Keratinocyte (primary cell): Measurements from ENCODE around the gene IQSEC3. TPM values are rescaled to one million over a fixed set of nuclear protein-coding genes. Genes with fewer than 3 reads are reported as not detected.

Experiments
- DNase-seq: peaks from one replicate; pipeline ENCODE4 v3.0.0-alpha.2; 2011; ENCODE audit warnings: low read depth, missing footprints, low spot score
- FAIRE-seq: peaks from 2 replicates; lab custom pipeline; 2011; peaks lifted over from hg19 to GRCh38; lab: Jason Lieb, UNC
- H2AFZ ChIP-seq: 2 replicates; pipeline ENCODE4 v1.6.0; 2012; ENCODE audit warnings: low read length, control low read depth, inconsistent platforms; ENCODE audit not compliant: control insufficient read depth
- H3K27ac ChIP-seq: 2 replicates; pipeline ENCODE4 v1.5.1; 2011; ENCODE audit warnings: low read length; ENCODE audit not compliant: control insufficient read depth, insufficient read depth
- H3K27me3 ChIP-seq: 3 replicates; pipeline ENCODE4 v1.6.0; 2011; ENCODE audit warnings: low read length; ENCODE audit not compliant: control insufficient read depth, insufficient read depth; ENCODE audit errors: extremely low read depth
- H3K36me3 ChIP-seq, 2 experiments: 2 replicates in 1 of 2; 3 replicates in 1 of 2; pipeline ENCODE4 v1.5.1; 2011; ENCODE audit warnings: low read length in 2 of 2, mild to moderate bottlenecking in 1 of 2; ENCODE audit not compliant: control insufficient read depth in 2 of 2, insufficient read depth in 2 of 2; ENCODE audit errors: extremely low read depth in 1 of 2
- H3K4me1 ChIP-seq: 3 replicates; pipeline ENCODE4 v1.5.1; 2011; ENCODE audit warnings: low read length; ENCODE audit not compliant: control insufficient read depth, insufficient read depth; ENCODE audit errors: extremely low read depth
- H3K4me2 ChIP-seq: 3 replicates; pipeline ENCODE4 v1.6.0; 2011; ENCODE audit warnings: low read depth, low read length; ENCODE audit not compliant: control insufficient read depth, insufficient read depth; ENCODE audit errors: extremely low read depth
- H3K4me3 ChIP-seq, 3 experiments: fragments of 200-600 bp in 1 of 3; sonication (generic) in 1 of 3; 2 replicates in 2 of 3; 3 replicates in 1 of 3; pipeline ENCODE4 v1.5.1; 2011 to 2016; ENCODE audit warnings: low read length in 3 of 3, mild to moderate bottlenecking in 3 of 3, control low read depth in 2 of 3, inconsistent platforms in 1 of 3, low read depth in 1 of 3, mixed read lengths in 1 of 3, mixed run types in 1 of 3, moderate library complexity in 1 of 3; ENCODE audit not compliant: control insufficient read depth in 2 of 3, insufficient read depth in 2 of 3; ENCODE audit errors: extremely low read depth in 1 of 3
- H3K79me2 ChIP-seq: 2 replicates; pipeline ENCODE4 v1.6.0; 2012; ENCODE audit warnings: low read length; ENCODE audit not compliant: control insufficient read depth, insufficient read depth
- H3K9ac ChIP-seq: 3 replicates; pipeline ENCODE4 v1.6.0; 2011; ENCODE audit warnings: low read length; ENCODE audit not compliant: control insufficient read depth, insufficient read depth; ENCODE audit errors: extremely low read depth
- H3K9me1 ChIP-seq: 3 replicates; pipeline ENCODE4 v1.6.0; 2011; ENCODE audit warnings: low read length; ENCODE audit not compliant: control insufficient read depth, insufficient read depth; ENCODE audit errors: extremely low read depth
- H3K9me3 ChIP-seq: 2 replicates; pipeline ENCODE4 v1.5.1; 2012; ENCODE audit warnings: low read depth, low read length; ENCODE audit not compliant: control insufficient read depth
- H4K20me1 ChIP-seq: 3 replicates; pipeline ENCODE4 v1.6.0; 2011; ENCODE audit warnings: low read length; ENCODE audit not compliant: control insufficient read depth, insufficient read depth; ENCODE audit errors: extremely low read depth
- EZH2 ChIP-seq: IDR thresholded peaks from one replicate; pipeline ENCODE4 v1.6.1; 2012; ENCODE audit warnings: inconsistent platforms, mild to moderate bottlenecking, low read length, moderate library complexity
- dilution Hi-C: fragments of 300-500 bp; cut with MboI; formaldehyde crosslinking; loops from one replicate; pipeline ENCODE4 v1.7.0; 2020; ENCODE audit warnings: low sequenced_read_pairs; ENCODE audit not compliant: extremely low pct_ligation_motif_present
- polyA plus RNA-seq, 5 experiments: library from polyadenylated mRNA; depleted of rRNA in 3 of 5; stranded (reverse) in 3 of 5; stranded (forward) in 1 of 5; unstranded in 1 of 5; fragments of >200 nt; gene quantifications; 1 replicate in 1 of 5; 2 replicates in 3 of 5; 3 replicates in 1 of 5; pipeline versions ENCODE4 v1.2.1 to v1.2.3, GENCODE V29; 2011 to 2012; ENCODE audit warnings: missing spikeins in 2 of 5, low read depth in 1 of 5, low replicate concordance in 1 of 5
- TF ChIP-seq, protein P1 (sequence below), 3 experiments: IDR thresholded peaks in 1 of 3; conservative IDR thresholded peaks in 1 of 3; optimal IDR thresholded peaks in 1 of 3; 2 replicates in 2 of 3; 3 replicates in 1 of 3; pipeline versions ENCODE3 to v1.5.1; 2011; ENCODE audit warnings: low read length in 3 of 3, mild to moderate bottlenecking in 3 of 3, moderate library complexity in 2 of 3, control low read depth in 1 of 3, inconsistent platforms in 1 of 3; ENCODE audit not compliant: insufficient read depth in 2 of 3; ENCODE audit errors: extremely low read depth in 1 of 3

IQSEC3 gene
- polyA plus RNA-seq, 1 donor (not counting 4 experiments of a cell fraction or from before 2014, with no cell fraction given), result not detected

DNA sequence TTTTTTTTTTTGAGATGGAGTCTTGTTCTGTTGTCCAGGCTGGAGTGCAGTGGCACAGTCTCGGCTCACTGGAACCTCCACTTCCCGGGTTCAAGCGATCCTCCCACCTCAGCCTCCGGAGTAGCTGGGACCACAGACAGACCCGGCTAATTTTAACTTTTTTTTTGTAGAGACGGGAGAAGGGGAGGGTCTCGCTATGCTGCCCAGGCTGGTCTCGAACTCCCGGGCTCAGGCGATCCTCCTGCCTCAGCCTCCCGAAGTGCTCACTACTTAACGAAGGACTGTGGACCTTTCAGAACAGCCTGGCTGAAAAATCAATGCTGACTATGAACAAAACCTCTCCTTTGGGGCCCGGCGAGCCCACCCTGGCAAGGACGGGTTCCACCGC lies 136.5 kb downstream of the IQSEC3 start:
- H3K27ac ChIP-seq, result no peak overlapping the region
- peaks cover 57% of the 10 kb centered on the region for H3K27me3 ChIP-seq
- H3K9ac ChIP-seq, result no peak overlapping the region

DNA sequence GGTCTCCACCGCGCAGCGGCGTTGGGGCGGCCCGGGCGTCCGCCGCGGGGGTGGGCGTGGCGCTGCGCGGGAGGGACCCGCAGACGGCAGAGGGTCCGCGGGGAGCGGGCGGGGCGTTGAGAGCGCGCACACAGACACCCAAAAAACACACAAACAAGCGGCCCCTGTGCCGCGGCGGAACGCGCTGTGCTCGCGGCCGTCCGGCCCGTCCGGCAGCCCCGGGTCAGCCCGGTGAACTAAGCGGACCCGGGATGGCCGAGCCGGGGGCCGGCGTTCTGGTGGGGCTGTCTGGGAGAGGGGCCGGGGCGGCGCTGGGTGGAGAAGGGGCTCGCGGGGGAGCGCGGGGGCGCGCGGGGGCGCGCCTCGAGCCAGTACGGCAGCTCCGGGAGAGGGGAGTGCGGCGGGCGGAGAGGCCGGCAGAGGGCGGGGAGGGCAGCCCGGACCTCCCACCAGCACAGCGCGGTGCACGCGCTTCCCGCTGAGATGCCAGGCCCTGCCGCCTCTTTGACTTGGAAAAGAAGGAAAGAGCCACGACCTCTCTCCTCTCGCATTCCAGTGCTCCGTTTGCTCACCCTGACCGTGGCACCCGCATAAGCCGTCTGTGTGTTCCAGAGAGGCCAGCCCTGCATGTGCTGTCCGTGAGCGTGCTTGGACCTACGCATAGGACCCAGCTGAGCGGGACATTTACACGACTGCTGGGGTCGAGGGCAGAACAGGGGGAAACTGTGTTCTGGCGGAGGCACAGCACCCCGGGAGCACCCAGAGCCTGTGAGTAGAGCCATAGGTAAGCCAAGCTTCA lies 137.1 kb downstream of the IQSEC3 start:
- Histone ChIP-seq H3K4me3 (no peak overlapping the region), H3K79me2 (no peaks in the 10 kb centered on the region), H3K9me1 (no peaks in the 10 kb centered on the region), H3K4me2 (peak overlapping the region; percentile 37), H3K9me3 (no peaks in the 10 kb centered on the region), H2AFZ (no peak overlapping the region), H3K27ac (no peak overlapping the region), H3K27me3 (peaks cover 52% of the 10 kb centered on the region), H4K20me1 (no peaks in the 10 kb centered on the region), H3K36me3 (no peaks in the 10 kb centered on the region), H3K4me1 (no peaks in the 10 kb centered on the region), H3K9ac (no peak overlapping the region)
- TF ChIP-seq EZH2, result no peak
- TF ChIP-seq, protein P1, sequence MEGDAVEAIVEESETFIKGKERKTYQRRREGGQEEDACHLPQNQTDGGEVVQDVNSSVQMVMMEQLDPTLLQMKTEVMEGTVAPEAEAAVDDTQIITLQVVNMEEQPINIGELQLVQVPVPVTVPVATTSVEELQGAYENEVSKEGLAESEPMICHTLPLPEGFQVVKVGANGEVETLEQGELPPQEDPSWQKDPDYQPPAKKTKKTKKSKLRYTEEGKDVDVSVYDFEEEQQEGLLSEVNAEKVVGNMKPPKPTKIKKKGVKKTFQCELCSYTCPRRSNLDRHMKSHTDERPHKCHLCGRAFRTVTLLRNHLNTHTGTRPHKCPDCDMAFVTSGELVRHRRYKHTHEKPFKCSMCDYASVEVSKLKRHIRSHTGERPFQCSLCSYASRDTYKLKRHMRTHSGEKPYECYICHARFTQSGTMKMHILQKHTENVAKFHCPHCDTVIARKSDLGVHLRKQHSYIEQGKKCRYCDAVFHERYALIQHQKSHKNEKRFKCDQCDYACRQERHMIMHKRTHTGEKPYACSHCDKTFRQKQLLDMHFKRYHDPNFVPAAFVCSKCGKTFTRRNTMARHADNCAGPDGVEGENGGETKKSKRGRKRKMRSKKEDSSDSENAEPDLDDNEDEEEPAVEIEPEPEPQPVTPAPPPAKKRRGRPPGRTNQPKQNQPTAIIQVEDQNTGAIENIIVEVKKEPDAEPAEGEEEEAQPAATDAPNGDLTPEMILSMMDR (optimal IDR thresholded peaks at IDR 0.05 in 1 of 3, IDR thresholded peaks at IDR 0.05 in 1 of 3, conservative IDR thresholded peaks at IDR 0.05 in 1 of 3; ENCODE audit: extremely low read depth in 1 of 3, insufficient read depth in 2 of 3, low read length in 3 of 3), result no peak
- dilution Hi-C loops, result no loop called here
- FAIRE-seq (no peak), DNase-seq (no peak)

More for the DNA sequence above, 136.5 kb downstream of the IQSEC3 start:
- Histone ChIP-seq H3K9me1 (no peaks in the 10 kb centered on the region), H3K4me1 (no peaks in the 10 kb centered on the region), H3K9me3 (no peaks in the 10 kb centered on the region), H2AFZ (no peak overlapping the region), H3K79me2 (no peaks in the 10 kb centered on the region), H3K36me3 (no peaks in the 10 kb centered on the region), H4K20me1 (no peaks in the 10 kb centered on the region), H3K4me2 (no peak overlapping the region), H3K4me3 (no peak overlapping the region)
- dilution Hi-C loops, result no loop called here
- DNase-seq (no peak), FAIRE-seq (no peak)
- TF ChIP-seq, protein P1 (optimal IDR thresholded peaks at IDR 0.05 in 1 of 3, IDR thresholded peaks at IDR 0.05 in 1 of 3, conservative IDR thresholded peaks at IDR 0.05 in 1 of 3; ENCODE audit: extremely low read depth in 1 of 3, insufficient read depth in 2 of 3, low read length in 3 of 3), result no peak
- TF ChIP-seq EZH2, result no peak
